Mesendoderm (in vitro differentiated cells): Measurements from ENCODE around the gene PPP2R5B. TPM values are rescaled to one million over a fixed set of nuclear protein-coding genes. Genes with fewer than 3 reads are reported as not detected.

Experiments used
- DNase-seq: peaks from one replicate; pipeline ENCODE4 v3.0.0; 2013
- H2AK5ac ChIP-seq: 2 replicates; pipeline ENCODE4 v1.6.1; 2013; ENCODE audit warnings: low read length, inconsistent platforms
- H2BK120ac ChIP-seq: 2 replicates; pipeline ENCODE4 v1.6.1; 2013; ENCODE audit warnings: low read depth, mild to moderate bottlenecking, low read length, moderate library complexity, mixed read lengths
- H2BK15ac ChIP-seq: replicated peaks from 2 replicates; pipeline ENCODE4 v1.6.1; 2013; ENCODE audit warnings: low read depth, mild to moderate bottlenecking, moderate library complexity
- H2BK5ac ChIP-seq: 2 replicates; pipeline ENCODE4 v1.6.1; 2013; ENCODE audit warnings: low read length, inconsistent platforms
- H3K18ac ChIP-seq: 2 replicates; pipeline ENCODE4 v1.6.1; 2013; ENCODE audit warnings: mild to moderate bottlenecking, low read length, mixed read lengths
- H3K23ac ChIP-seq: one replicate; pipeline ENCODE4 v1.6.1; 2013; ENCODE audit warnings: low read length
- H3K27ac ChIP-seq: 2 replicates; pipeline ENCODE4 v1.5.1; 2013; ENCODE audit warnings: low read depth, mild to moderate bottlenecking, inconsistent platforms, low read length, moderate library complexity
- H3K27me3 ChIP-seq: 2 replicates; pipeline ENCODE4 v1.6.1; 2013; ENCODE audit warnings: low read length, control low read depth, mild to moderate bottlenecking, inconsistent platforms; ENCODE audit not compliant: insufficient read depth, poor library complexity
- H3K36me3 ChIP-seq: 2 replicates; pipeline ENCODE4 v1.6.1; 2013; ENCODE audit warnings: low read length, inconsistent platforms; ENCODE audit not compliant: control insufficient read depth, insufficient read depth
- H3K4ac ChIP-seq: one replicate; pipeline ENCODE4 v1.6.1; 2013; ENCODE audit warnings: low read depth, mild to moderate bottlenecking, low read length, moderate library complexity
- H3K4me1 ChIP-seq: 2 replicates; pipeline ENCODE4 v1.6.1; 2013; ENCODE audit warnings: low read depth, low read length, inconsistent platforms; ENCODE audit not compliant: control insufficient read depth
- H3K4me2 ChIP-seq: 2 replicates; pipeline ENCODE4 v1.6.1; 2013; ENCODE audit warnings: low read length
- H3K4me3 ChIP-seq: 2 replicates; pipeline ENCODE4 v1.5.1; 2013; ENCODE audit warnings: mild to moderate bottlenecking, low read length
- H3K56ac ChIP-seq: one replicate; pipeline ENCODE4 v1.6.1; 2013; ENCODE audit warnings: low read length
- H3K79me1 ChIP-seq: 2 replicates; pipeline ENCODE4 v1.6.1; 2013; ENCODE audit warnings: low read length, inconsistent platforms
- H3K79me2 ChIP-seq: 2 replicates; pipeline ENCODE4 v1.6.1; 2013; ENCODE audit warnings: mild to moderate bottlenecking, low read length; ENCODE audit not compliant: control insufficient read depth, insufficient read depth
- H3K9ac ChIP-seq: 2 replicates; pipeline ENCODE4 v1.6.1; 2013; ENCODE audit warnings: low read length, inconsistent platforms
- H4K5ac ChIP-seq: one replicate; pipeline ENCODE4 v1.6.1; 2013; ENCODE audit warnings: low read length
- H4K8ac ChIP-seq: one replicate; pipeline ENCODE4 v1.6.1; 2013; ENCODE audit warnings: low read depth, mild to moderate bottlenecking, control low read depth, low read length, moderate library complexity
- WGBS: extraction: QIAGEN DNeasy Blood & Tissue Kit; methylation state at CpG from one replicate; pipeline ENCODE4 v1.1.7; 2013; ENCODE audit warnings: low lambda C conversion rate, missing lambda C conversion rate; ENCODE audit not compliant: insufficient coverage; ENCODE audit errors: extremely low coverage; 5-methylcytosine and 5-hydroxymethylcytosine counted together
- polyA plus RNA-seq, 2 experiments: library from polyadenylated mRNA; stranded (reverse); fragments of 200-250 nt; gene quantifications; one replicate each; pipeline ENCODE4 v1.2.3, GENCODE V29; 2013

Gene PPP2R5B
- 2.4 TPM for polyA plus RNA-seq (2013, experiment 1 of 2)
- polyA plus RNA-seq (2013, experiment 2 of 2), result 3.2 TPM

GRCh38 chr11:64923944-64924909 is at the start of gene PPP2R5B:
PPP2R5B (plus strand) TSS chr11:64924689; CDS start chr11:64925735, 1,046 bp downstream.
- Histone ChIP-seq H3K56ac (peak within 1 kb of the TSS; percentile 91), H3K23ac (no peak within 1 kb of the TSS), H3K9ac (peak within 1 kb of the TSS; percentile 82), H2BK15ac (no peak within 1 kb of the TSS), H3K79me2 (no peaks in the 10 kb centered on the region), H3K4me2 (peak within 1 kb of the TSS; percentile 96), H2AK5ac (no peak within 1 kb of the TSS), H3K79me1 (no peaks in the 10 kb centered on the region), H4K5ac (no peak within 1 kb of the TSS), H3K4me3 (peak within 1 kb of the TSS; percentile 54), H3K27me3 (no peaks in the 10 kb centered on the region), H3K18ac (peak within 1 kb of the TSS; percentile 34), H3K4ac (peak within 1 kb of the TSS; percentile 19), H3K27ac (no peak within 1 kb of the TSS), H3K36me3 (no peaks in the 10 kb centered on the region), H2BK120ac (no peak within 1 kb of the TSS), H3K4me1 (no peaks in the 10 kb centered on the region), H2BK5ac (peak within 1 kb of the TSS; percentile 93), H4K8ac (no peak within 1 kb of the TSS)
- peak; percentile 96 for DNase-seq
- no CpG with 5 or more reads among the region's 47 CpGs for WGBS

DNA sequence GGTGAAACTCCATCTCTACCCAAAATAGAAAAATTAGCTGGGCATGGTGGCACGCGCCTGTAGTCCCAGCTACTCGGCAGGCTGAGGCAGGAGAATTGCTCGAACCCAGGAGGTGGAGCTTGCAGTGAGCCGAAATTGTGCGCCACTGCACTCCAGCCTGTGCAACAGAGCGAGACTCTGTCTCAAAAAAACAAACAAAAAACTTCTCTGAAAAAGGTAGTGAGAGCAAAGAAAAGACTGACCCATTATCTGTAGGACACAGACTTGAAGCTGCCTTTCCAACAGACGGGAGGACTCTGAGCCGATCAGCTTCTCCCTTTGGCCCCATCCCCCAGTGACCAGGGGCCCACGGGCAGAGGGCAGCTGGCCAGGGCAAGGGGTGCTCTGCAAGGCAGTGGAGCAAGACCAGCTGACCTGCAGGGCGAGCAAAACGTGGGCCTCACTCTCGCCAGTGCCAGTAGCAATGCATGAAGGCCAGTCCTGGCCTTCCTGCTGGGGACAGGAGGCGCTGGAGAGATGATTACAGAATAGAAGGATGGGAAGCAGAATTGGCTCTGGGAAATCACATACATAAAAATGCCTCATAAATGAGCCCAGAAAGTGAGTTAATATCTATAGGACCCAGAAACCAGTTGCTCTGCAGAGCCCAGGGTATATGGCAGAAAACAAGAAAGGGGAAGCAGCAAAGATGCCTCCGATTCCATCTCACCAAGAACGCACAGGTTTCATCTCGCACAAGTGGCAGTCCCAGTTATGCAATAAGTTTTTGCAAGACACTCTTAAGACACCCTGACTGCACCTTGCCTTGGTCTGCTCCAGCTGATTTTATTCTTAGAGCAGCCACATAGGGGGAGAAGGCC is 48.9 kb upstream of the PPP2R5B start:
- Histone ChIP-seq H4K5ac (no peak overlapping the region), H4K8ac (no peak overlapping the region), H3K9ac (no peak overlapping the region), H3K27me3 (no peaks in the 10 kb centered on the region), H2BK15ac (no peak overlapping the region), H3K4me2 (no peak overlapping the region), H3K27ac (no peak overlapping the region), H3K4me1 (peaks cover 10% of the 10 kb centered on the region), H2BK120ac (no peak overlapping the region), H3K79me1 (peaks cover 15% of the 10 kb centered on the region), H3K56ac (peak overlapping the region; percentile 1), H3K18ac (no peak overlapping the region), H3K4me3 (no peak overlapping the region), H3K36me3 (no peaks in the 10 kb centered on the region), H3K79me2 (no peaks in the 10 kb centered on the region), H2BK5ac (no peak overlapping the region), H3K23ac (no peak overlapping the region), H3K4ac (no peak overlapping the region), H2AK5ac (no peak overlapping the region)
- no peak for DNase-seq
- no CpG with 5 or more reads among the region's 17 CpGs for WGBS

DNA sequence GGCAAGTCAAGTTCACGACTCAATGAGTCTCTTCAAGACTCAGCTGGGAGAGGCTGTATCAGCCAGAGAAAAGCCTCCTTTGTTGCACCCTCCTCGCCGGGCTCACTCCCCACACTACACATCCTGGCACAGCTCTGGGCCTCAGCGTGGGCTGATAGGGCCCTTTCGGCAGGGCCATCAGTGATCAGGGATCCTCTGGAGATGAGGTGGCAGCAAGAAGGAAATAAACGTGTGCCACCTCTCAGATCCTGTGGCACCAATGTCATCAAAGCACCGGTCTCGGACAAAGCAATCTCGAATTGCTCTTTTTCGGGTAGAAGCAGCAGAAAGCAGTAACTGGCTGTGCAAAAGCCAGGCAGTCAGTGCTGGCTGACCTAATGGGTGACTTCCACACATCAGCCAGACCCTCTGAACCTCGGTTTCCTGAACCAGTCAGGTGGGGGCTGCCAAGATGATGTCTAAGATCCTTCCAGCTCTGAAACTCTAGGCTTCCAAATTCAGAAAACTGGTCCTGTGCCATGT is 48.2 kb upstream of the PPP2R5B start:
- Histone ChIP-seq H3K79me2 (no peaks in the 10 kb centered on the region), H3K9ac (peak overlapping the region; percentile 96), H3K4me1 (peaks cover 10% of the 10 kb centered on the region), H3K27ac (no peak overlapping the region), H3K56ac (no peak overlapping the region), H3K23ac (no peak overlapping the region), H3K18ac (no peak overlapping the region), H3K4me2 (no peak overlapping the region), H3K27me3 (no peaks in the 10 kb centered on the region), H3K36me3 (no peaks in the 10 kb centered on the region), H4K8ac (no peak overlapping the region), H2BK5ac (no peak overlapping the region), H3K79me1 (peaks cover 15% of the 10 kb centered on the region), H3K4me3 (no peak overlapping the region), H2AK5ac (no peak overlapping the region), H4K5ac (no peak overlapping the region), H3K4ac (no peak overlapping the region), H2BK120ac (no peak overlapping the region), H2BK15ac (no peak overlapping the region)
- no peak for DNase-seq
- WGBS, result no CpG with 5 or more reads among the region's 11 CpGs

DNA sequence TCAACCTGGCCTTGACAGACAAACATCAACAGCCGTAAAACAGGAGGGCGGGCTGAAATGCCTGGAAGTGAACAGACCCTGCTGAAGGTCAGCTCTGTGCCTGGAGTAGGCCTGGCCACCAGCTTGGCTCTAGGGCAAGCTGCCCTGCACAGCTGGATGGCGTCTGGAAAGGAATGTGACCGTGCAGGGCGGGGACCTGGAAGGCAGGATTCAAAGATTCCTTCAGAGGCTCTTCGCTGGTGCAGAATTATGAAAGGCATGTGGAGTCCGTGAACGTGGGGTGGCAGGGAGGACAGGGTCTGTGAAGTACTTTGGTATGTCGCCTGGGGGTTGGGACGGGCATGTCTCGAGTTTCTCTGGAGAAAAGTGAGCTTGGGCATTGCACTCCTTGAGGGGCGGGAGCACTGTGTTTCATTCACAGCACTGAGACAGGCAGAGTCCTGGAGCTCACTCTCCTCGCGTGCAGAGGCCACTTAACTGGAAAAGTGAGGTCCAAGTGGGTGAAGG is 47.6 kb upstream of the PPP2R5B start:
- H3K56ac ChIP-seq, result peak overlapping the region; percentile 99
- H3K9ac ChIP-seq, result peak overlapping the region; percentile 96
- H4K5ac ChIP-seq, result no peak overlapping the region
- H2BK5ac ChIP-seq, result no peak overlapping the region
- H3K4me2 ChIP-seq, result peak overlapping the region; percentile 98
- H3K23ac ChIP-seq, result no peak overlapping the region
- H2BK15ac ChIP-seq, result no peak overlapping the region
- no peak overlapping the region for H2BK120ac ChIP-seq
- H3K36me3 ChIP-seq, result no peaks in the 10 kb centered on the region
- H3K18ac ChIP-seq, result no peak overlapping the region
- peak overlapping the region; percentile 97 for H3K4me3 ChIP-seq
- H3K79me2 ChIP-seq, result no peaks in the 10 kb centered on the region
- peak; percentile 37 for DNase-seq
- no CpG with 5 or more reads among the region's 14 CpGs for WGBS
- H2AK5ac ChIP-seq, result no peak overlapping the region
- no peak overlapping the region for H4K8ac ChIP-seq
- no peak overlapping the region for H3K27ac ChIP-seq
- peaks cover 15% of the 10 kb centered on the region for H3K79me1 ChIP-seq
- no peak overlapping the region for H3K4ac ChIP-seq
- no peaks in the 10 kb centered on the region for H3K27me3 ChIP-seq
- peaks cover 10% of the 10 kb centered on the region for H3K4me1 ChIP-seq

- Histone ChIP-seq H3K79me2 (no peaks in the 10 kb centered on the region), H3K4me1 (peaks cover 10% of the 10 kb centered on the region), H3K18ac (no peak overlapping the region), H2BK120ac (no peak overlapping the region), H3K4me2 (peak overlapping the region; percentile 98), H2BK5ac (no peak overlapping the region), H4K5ac (no peak overlapping the region), H3K36me3 (no peaks in the 10 kb centered on the region), H4K8ac (no peak overlapping the region), H2AK5ac (peak overlapping the region; percentile 14), H3K4ac (no peak overlapping the region), H3K27ac (no peak overlapping the region), H3K4me3 (peak overlapping the region; percentile 97), H3K27me3 (no peaks in the 10 kb centered on the region), H3K23ac (peak overlapping the region; percentile 99), H2BK15ac (no peak overlapping the region), H3K9ac (peak overlapping the region; percentile 96), H3K79me1 (peaks cover 15% of the 10 kb centered on the region), H3K56ac (peak overlapping the region; percentile 99)
- no peak for DNase-seq
- no CpG with 5 or more reads among the region's 41 CpGs for WGBS
Measured at GRCh38 chr11:64877390-64878222, 46.9 kb upstream of the PPP2R5B start.
